ENCODE measurements around the gene NAV2. TPM values are rescaled to one million over a fixed set of nuclear protein-coding genes. Genes with fewer than 3 reads are reported as not detected.

The NAV2 gene
- total and polyA plus RNA-seq, 5 donors: 4.4 to 12.9 (median 8.6) TPM

GRCh38 chr11:20111871-20112270 is 399.2 kb downstream of the NAV2 start:
- Histone ChIP-seq H3K27me3 (ENCODE audit: control insufficient read depth, insufficient read depth) (no peaks in the 10 kb centered on the region), H3K9me3 (ENCODE audit: control insufficient read depth, low read length) (no peaks in the 10 kb centered on the region), H3K4me3 (ENCODE audit: low read length) (no peak overlapping the region), H3K27ac (ENCODE audit: low read length) (peak overlapping the region; percentile 58), H3K4me1 (ENCODE audit: control insufficient read depth, insufficient read depth, low read length) (peaks cover 8% of the 10 kb centered on the region)
- 52% methylated on average over 1 of the region's 1 CpG for WGBS
- intact Hi-C loops (cut with DNase I): loop anchor here in 3 of 4 donors (5.0 to 10.0 kb wide), 2 partner anchors 157 to 160 kb away; no protein-coding TSS in a partner anchor
- peak in 1 of 2 donors; percentile 2 for ATAC-seq
- DNase-seq: no peak

GRCh38 chr11:20112291-20113148 is 399.9 kb downstream of the NAV2 start:
- peak; percentile 82 to 88 (median 86) for DNase-seq
- peaks cover 8% of the 10 kb centered on the region for H3K4me1 ChIP-seq (ENCODE audit: control insufficient read depth, insufficient read depth, low read length)
- peak overlapping the region; percentile 58 for H3K27ac ChIP-seq (ENCODE audit: low read length)
- peak; percentile 92 to 95 for ATAC-seq
- no peaks in the 10 kb centered on the region for H3K27me3 ChIP-seq (ENCODE audit: control insufficient read depth, insufficient read depth)
- H3K4me3 ChIP-seq (ENCODE audit: low read length): no peak overlapping the region
- intact Hi-C loops (cut with DNase I): loop anchor here in 3 of 4 donors (5.0 to 10.0 kb wide), 2 partner anchors 158 to 160 kb away; no protein-coding TSS in a partner anchor
- no peaks in the 10 kb centered on the region for H3K9me3 ChIP-seq (ENCODE audit: control insufficient read depth, low read length)
- WGBS: 44% methylated on average over 15 of the region's 15 CpGs

- ATAC-seq (no peak), DNase-seq (no peak)
- 64% methylated on average over 5 of the region's 5 CpGs for WGBS
- Histone ChIP-seq H3K4me1 (ENCODE audit: control insufficient read depth, insufficient read depth, low read length) (peaks cover 8% of the 10 kb centered on the region), H3K27me3 (ENCODE audit: control insufficient read depth, insufficient read depth) (no peaks in the 10 kb centered on the region), H3K27ac (ENCODE audit: low read length) (peak overlapping the region; percentile 58), H3K9me3 (ENCODE audit: control insufficient read depth, low read length) (no peaks in the 10 kb centered on the region), H3K4me3 (ENCODE audit: low read length) (no peak overlapping the region)
- intact Hi-C loops (cut with DNase I): loop anchor here in 3 of 4 donors (5.0 to 10.0 kb wide), 2 partner anchors 158 to 161 kb away; no protein-coding TSS in a partner anchor
These were observed 400.5 kb downstream of the NAV2 start for GRCh38 chr11:20113149-20113438.

- peaks cover 8% of the 10 kb centered on the region for H3K4me1 ChIP-seq (ENCODE audit: control insufficient read depth, insufficient read depth, low read length)
These were observed 402.0 kb downstream of the NAV2 start for GRCh38 chr11:20114588-20114987.

GRCh38 chr11:20116825-20117224 is 404.2 kb downstream of the NAV2 start:
- intact Hi-C loops (cut with DNase I): loop anchor here in 1 of 4 donors (10.0 kb wide), 1 partner anchor 162 kb away; no protein-coding TSS in a partner anchor

More at GRCh38 chr11:20114588-20114987, 402.0 kb downstream of the NAV2 start:
- intact Hi-C loops (cut with DNase I): loop anchor here in 3 of 4 donors (5.0 to 10.0 kb wide), 2 partner anchors 160 to 162 kb away; no protein-coding TSS in a partner anchor
- Histone ChIP-seq H3K27ac (ENCODE audit: low read length) (no peak overlapping the region), H3K27me3 (ENCODE audit: control insufficient read depth, insufficient read depth) (no peaks in the 10 kb centered on the region), H3K9me3 (ENCODE audit: control insufficient read depth, low read length) (no peaks in the 10 kb centered on the region), H3K4me3 (ENCODE audit: low read length) (no peak overlapping the region)
- 92% methylated on average over 10 of the region's 10 CpGs for WGBS
- DNase-seq (no peak), ATAC-seq (no peak)

GRCh38 chr11:20117291-20117690 is 404.7 kb downstream of the NAV2 start:
- Histone ChIP-seq H3K4me3 (ENCODE audit: low read length) (no peak overlapping the region), H3K27ac (ENCODE audit: low read length) (no peak overlapping the region), H3K27me3 (ENCODE audit: control insufficient read depth, insufficient read depth) (no peaks in the 10 kb centered on the region), H3K9me3 (ENCODE audit: control insufficient read depth, low read length) (no peaks in the 10 kb centered on the region), H3K4me1 (ENCODE audit: control insufficient read depth, insufficient read depth, low read length) (peaks cover 4% of the 10 kb centered on the region)
- WGBS: 89% methylated on average over 5 of the region's 5 CpGs
- intact Hi-C loops (cut with DNase I): loop anchor here in 1 of 4 donors (10.0 kb wide), 1 partner anchor 162 kb away; no protein-coding TSS in a partner anchor
- no peak for DNase-seq
- no peak for ATAC-seq

More at GRCh38 chr11:20116825-20117224, 404.2 kb downstream of the NAV2 start:
- ATAC-seq: no peak
- H3K9me3 ChIP-seq (ENCODE audit: control insufficient read depth, low read length): no peaks in the 10 kb centered on the region
- WGBS: 0% methylated on average over 1 of the region's 1 CpG
- no peak for DNase-seq
- H3K27ac ChIP-seq (ENCODE audit: low read length): no peak overlapping the region
- H3K4me1 ChIP-seq (ENCODE audit: control insufficient read depth, insufficient read depth, low read length): peaks cover 7% of the 10 kb centered on the region
- no peaks in the 10 kb centered on the region for H3K27me3 ChIP-seq (ENCODE audit: control insufficient read depth, insufficient read depth)
- H3K4me3 ChIP-seq (ENCODE audit: low read length): no peak overlapping the region

GRCh38 chr11:20118209-20118608 is 405.6 kb downstream of the NAV2 start:
- Histone ChIP-seq H3K4me3 (ENCODE audit: low read length) (no peak overlapping the region), H3K4me1 (ENCODE audit: control insufficient read depth, insufficient read depth, low read length) (no peaks in the 10 kb centered on the region), H3K27me3 (ENCODE audit: control insufficient read depth, insufficient read depth) (no peaks in the 10 kb centered on the region), H3K9me3 (ENCODE audit: control insufficient read depth, low read length) (no peaks in the 10 kb centered on the region), H3K27ac (ENCODE audit: low read length) (no peak overlapping the region)
- no peak for DNase-seq
- ATAC-seq: peak in 1 of 2 donors; percentile 23
- intact Hi-C loops (cut with DNase I): loop anchor here in 1 of 4 donors (10.0 kb wide), 1 partner anchor 163 kb away; no protein-coding TSS in a partner anchor
- 93% methylated on average over 15 of the region's 15 CpGs for WGBS

- intact Hi-C loops (cut with DNase I): loop anchor here in 1 of 4 donors (10.0 kb wide), 1 partner anchor 165 kb away; no protein-coding TSS in a partner anchor
- DNase-seq (no peak), ATAC-seq (no peak)
- Histone ChIP-seq H3K9me3 (ENCODE audit: control insufficient read depth, low read length) (no peaks in the 10 kb centered on the region), H3K4me3 (ENCODE audit: low read length) (no peak overlapping the region), H3K4me1 (ENCODE audit: control insufficient read depth, insufficient read depth, low read length) (no peaks in the 10 kb centered on the region), H3K27ac (ENCODE audit: low read length) (no peak overlapping the region), H3K27me3 (ENCODE audit: control insufficient read depth, insufficient read depth) (no peaks in the 10 kb centered on the region)
- 93% methylated on average over 12 of the region's 12 CpGs for WGBS
These were observed 406.7 kb downstream of the NAV2 start for GRCh38 chr11:20119315-20119714.

- intact Hi-C loops (cut with DNase I): loop anchor here in 1 of 4 donors (10.0 kb wide), 1 partner anchor 234 kb away; no protein-coding TSS in a partner anchor
- Histone ChIP-seq H3K9me3 (ENCODE audit: control insufficient read depth, low read length) (no peaks in the 10 kb centered on the region), H3K27me3 (ENCODE audit: control insufficient read depth, insufficient read depth) (no peaks in the 10 kb centered on the region), H3K4me3 (ENCODE audit: low read length) (no peak overlapping the region), H3K27ac (ENCODE audit: low read length) (no peak overlapping the region), H3K4me1 (ENCODE audit: control insufficient read depth, insufficient read depth, low read length) (no peaks in the 10 kb centered on the region)
- WGBS: 93% methylated on average over 7 of the region's 7 CpGs
- DNase-seq: no peak
- no peak for ATAC-seq
These were observed 407.7 kb downstream of the NAV2 start for GRCh38 chr11:20120134-20120925.

GRCh38 chr11:20122131-20122530 is 409.5 kb downstream of the NAV2 start:
- 83% methylated on average over 3 of the region's 3 CpGs for WGBS
- Histone ChIP-seq H3K9me3 (ENCODE audit: control insufficient read depth, low read length) (no peaks in the 10 kb centered on the region), H3K4me1 (ENCODE audit: control insufficient read depth, insufficient read depth, low read length) (no peaks in the 10 kb centered on the region), H3K27ac (ENCODE audit: low read length) (no peak overlapping the region), H3K27me3 (ENCODE audit: control insufficient read depth, insufficient read depth) (no peaks in the 10 kb centered on the region), H3K4me3 (ENCODE audit: low read length) (no peak overlapping the region)
- ATAC-seq (no peak), DNase-seq (no peak)
- intact Hi-C loops (cut with DNase I): loop anchor here in 1 of 4 donors (10.0 kb wide), 1 partner anchor 233 kb away; no protein-coding TSS in a partner anchor
